GM19452 (cell line): ENCODE data around the gene NPDC1.

Experiments used
- ATAC-seq: cut with Tn5 transposase; IDR thresholded peaks from one replicate; pipeline ENCODE4 v1.9.1; 2021; ENCODE audit not compliant: unreplicated experiment

NPDC1 gene

DNA sequence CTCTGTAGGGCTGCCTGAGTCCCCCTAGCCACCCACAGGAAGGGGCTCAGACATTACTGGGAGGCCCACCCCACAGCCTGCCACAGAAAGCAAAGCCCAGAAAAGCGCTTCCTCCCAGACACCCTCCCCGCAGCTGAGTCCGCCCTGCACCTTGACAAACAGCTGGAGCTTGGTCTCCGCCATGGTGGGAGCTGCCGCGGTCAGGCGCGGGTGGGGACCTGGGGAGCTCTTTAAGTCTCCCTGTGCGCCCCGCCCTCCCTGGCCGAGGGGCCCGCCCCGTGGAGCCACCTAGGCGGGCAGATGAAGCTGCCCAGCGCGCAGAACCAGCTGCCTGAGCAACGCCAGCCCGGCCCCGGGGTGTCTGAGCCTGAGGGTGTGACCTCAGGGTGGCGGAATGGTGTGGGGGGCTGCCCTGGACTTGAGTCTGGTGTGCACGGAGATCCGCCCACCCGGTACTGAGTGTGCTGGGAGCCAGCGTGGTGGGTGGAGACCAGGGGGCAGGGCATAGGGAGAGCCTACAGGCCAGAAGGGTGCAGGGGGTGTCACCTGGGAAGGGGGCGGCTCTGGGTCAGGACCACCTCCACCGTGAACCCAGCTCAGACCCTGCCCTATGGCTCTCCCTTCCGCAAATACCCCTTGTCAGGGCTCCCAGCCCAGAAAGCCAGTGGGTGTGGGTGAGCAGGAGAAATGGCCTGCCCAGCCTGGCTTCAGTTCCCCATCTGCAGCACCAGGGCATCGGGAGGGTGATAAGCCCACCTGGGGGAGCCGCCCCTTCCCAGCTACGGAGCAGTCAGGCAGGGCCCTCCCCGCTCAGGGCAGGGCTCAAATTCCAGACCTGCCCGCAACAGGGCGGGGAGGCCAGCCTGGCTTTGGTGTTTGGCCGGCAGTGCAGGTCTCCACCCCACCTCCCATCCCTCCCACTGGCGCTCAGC is 49.4 kb downstream of the NPDC1 start, which contains the start of gene CLIC3:
Gene CLIC3 (minus strand): TSS at position 208 of the 932 bp plus-strand sequence. CDS start 25 bp downstream, at position 183.
- no peak for ATAC-seq

DNA sequence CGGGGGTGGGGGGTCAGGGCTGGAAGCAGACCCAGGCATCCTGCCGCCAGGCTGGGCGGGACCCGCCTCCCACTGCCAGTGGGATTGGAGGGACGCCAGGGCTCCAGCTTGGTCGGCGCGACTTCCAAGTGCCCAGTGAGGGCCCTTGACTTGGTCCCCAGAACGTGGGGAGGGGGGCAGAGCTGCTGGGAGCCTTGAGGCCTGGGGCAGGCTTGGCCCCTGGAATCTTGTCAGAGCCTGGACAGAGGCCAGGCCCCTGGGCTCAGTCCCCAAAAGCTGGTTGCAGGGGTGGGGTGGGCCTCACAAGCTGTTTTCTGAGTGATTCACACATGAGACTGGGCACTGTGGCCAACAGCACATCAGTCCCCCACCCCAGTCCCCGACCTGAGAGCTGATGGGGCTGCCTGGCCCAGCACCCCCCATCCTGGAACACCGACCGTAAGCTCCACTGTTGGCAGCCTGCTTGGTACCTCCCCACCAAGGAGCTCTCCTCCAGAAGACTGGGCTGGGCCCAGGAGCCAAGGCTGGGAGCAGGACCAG is 50.1 kb downstream of the NPDC1 start:
- no peak for ATAC-seq

DNA sequence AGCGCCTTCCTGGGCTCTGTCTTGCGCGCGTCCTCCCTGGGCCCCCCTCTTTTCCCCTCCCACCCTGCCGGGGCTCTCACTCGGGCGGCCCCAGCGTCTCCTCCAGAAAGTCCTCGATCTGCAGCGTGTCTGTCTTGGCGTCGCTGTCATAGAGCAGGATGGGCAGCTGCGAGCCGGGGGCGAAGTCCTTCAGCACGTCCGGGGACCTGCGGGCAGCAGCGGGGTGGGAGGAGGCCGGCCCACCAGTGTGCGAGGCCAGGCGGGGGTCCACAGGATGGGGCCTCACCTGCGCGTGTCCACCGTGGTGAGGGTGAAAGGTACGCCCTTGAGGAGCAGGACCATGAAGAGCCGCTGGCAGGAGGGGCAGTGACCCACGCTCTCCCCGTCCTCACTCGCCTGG is 50.6 kb downstream of the NPDC1 start:
- ATAC-seq, result no peak

DNA sequence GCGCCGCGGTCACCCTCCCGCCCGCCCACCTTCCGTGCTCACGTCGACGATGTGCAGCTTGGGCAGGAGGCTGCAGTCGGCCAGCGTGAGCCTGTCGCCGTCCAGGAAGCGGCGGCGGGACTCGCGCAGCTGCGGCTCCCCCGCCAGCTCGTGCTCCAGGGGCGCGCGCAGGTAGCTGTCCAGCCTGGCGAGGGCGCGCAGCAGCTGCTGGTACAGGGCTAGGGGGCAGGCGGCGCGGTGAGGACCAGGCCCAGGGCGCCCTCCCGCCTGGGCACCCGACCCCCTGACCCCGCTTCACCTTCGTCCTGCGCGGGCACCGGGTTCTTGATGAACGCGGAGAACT is 51.1 kb downstream of the NPDC1 start:
- ATAC-seq, result no peak

DNA sequence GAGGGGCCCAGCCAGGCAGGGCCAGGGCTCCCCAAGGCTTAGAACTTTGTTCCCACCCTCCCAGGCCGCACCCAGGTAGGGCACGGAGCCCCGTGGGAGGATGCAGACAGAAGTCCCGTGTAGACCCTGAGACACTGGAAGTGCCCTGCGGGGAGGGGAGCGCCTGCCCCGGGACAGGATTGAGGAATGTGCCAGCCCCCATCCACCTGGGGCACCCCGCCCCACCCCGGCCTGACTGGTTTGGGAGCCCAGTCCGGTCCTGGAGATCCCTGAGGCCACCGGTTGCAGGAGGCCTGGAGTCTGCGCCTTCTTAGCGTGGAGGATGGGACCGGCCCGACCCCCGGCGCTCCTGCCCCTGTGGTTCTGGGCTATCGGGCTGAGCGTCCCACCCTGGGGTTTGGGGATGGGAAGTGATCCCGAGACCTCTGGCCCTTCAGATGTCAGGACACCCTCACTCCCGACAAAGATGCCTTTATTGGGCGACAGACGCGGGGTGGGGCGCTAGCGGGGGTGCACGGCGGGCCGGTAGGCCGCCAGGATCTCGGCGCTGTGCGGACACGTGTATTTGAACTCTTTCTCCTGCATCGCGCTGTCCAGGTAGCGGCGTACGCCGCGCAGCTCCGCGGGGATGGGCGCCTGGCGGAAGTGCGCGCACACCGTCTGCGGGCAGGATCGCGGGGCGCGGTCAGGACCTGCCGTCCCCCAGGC is 51.6 kb downstream of the NPDC1 start:
- ATAC-seq, result no peak

DNA sequence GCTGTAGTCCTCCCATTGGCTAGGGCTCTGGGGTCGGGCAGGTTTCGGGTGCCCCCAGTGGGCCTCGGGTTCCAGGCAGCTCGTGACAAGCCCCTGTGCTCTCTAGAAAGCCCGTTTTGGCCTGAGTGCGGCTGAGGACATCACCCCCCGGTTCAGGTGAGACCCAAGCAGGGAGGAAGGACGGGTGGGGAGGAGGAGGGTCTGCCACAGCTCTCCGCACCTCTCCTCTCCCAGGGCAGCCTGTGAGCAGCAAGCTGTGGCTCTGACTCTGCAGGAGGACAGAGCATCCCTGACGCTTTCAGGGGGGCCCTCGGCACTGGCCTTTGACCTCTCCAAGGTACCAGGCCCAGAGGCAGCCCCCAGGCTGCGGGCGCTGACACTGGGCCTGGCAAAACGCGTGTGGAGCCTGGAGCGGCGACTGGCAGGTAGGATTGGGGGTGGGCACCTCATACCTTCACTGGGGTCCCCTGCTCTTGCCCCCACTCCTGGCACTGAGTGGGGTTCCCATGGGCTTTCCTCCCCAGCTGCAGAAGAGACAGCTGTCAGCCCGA is 53.1 kb downstream of the NPDC1 start:
- ATAC-seq, result no peak

DNA sequence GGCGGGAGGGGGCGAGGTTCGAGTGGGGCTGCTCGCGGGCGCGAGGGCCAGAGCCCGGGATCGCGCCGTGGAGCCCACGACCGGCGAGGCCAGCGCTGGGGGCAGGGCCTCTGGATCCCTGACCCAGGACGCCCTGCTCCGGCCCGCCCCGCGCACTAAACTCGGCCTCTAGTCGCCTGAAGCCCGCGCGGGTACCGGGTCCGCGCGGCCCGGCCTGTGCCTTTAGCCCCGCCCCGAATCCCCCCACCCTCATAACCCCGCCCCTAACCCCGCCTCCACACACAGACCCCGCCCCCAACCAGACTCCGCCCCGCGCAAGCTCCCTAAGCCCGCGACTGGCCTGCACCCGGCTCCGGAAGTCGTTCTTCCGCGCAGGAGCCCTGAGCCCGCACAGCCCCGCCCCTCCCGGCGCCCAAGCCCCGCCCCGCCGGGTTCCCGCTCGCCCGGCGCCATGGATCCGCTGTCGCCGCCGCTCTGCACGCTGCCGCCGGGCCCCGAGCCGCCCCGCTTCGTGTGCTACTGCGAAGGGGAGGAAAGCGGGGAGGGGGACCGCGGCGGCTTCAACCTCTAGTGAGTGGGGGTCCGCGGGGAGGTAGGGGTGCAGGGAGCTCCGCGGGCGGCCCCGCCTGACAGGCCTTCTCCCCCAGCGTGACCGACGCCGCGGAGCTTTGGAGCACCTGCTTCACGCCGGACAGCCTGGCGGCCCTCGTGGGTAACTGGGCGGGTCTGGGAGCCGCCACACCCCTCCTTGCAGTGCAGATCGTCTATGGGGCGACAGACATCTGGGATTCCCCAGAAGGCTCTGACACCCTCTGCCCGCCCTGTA is 53.8 kb downstream of the NPDC1 start, which contains the start of gene PAXX:
Gene PAXX (plus strand): TSS at position 430 of the 826 bp plus-strand sequence. CDS start 22 bp downstream, at position 452.
- peak; percentile 84 for ATAC-seq

DNA sequence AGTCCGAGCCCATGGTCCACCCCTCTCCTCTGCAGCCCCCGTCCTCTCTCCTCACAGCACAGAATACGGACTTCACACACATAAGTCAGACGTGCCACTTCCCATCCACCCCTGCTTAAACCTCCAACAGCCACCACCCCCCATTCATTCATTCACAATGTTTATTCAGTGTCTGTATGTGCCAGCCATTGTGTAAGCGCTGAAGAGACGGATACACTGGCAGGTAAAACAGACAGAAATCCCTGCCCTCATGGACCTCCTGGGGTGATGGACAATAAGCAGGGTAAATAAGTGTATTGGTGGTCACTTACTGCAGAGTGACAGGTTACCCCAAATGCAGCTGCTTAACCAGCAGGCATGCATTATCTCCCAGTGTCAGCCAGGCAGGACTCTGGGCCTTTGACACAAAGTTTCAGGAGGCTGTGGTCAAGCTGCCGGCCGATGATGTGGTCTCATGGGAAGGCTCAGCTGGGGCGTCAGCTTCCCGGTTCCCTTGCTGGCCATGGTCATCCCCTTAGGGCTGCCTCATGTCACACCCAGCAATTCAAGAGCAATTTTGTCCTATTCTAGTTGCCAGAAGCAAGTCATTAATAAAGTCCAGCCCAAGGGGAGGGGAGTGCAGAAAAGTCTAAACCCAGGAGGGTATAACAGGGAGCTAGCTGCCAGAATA is 55.6 kb downstream of the NPDC1 start:
- ATAC-seq, result no peak
